ENCODE results near the gene CRLF2. TPM values are rescaled to one million over a fixed set of nuclear protein-coding genes. Genes with fewer than 3 reads are reported as not detected.

The CRLF2 gene
- total and polyA plus RNA-seq, 2 donors (not counting 3 experiments of a cell fraction or from before 2014, with no cell fraction given): not detected

DNA sequence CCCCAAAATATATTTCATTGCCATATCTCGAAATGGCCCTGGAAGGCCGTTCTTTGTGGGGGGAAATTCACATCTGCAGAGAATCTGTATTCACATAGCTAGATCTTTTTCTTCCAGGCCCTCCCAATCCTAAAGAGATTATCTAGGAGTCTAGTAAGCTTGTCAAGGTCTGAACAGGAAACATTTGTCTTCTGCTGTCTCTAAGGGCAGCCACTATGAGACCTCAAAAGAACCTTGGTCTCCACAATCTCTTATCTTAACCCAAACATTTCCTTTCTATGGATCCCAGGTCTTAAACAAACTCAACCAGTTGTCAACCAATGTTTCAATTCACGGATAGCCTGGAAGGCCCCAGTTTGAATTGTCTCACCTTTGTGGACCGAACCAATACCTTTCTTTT lies 45.0 kb downstream of the CRLF2 start:
- intact Hi-C loops (cut with micrococcal nuclease) (no loop called here), dilution Hi-C loops (cut with MboI; ENCODE audit: extremely low pct_ligation_motif_present, low sequenced_read_pairs) (no loop called here)
- Histone ChIP-seq H3K36me3 (ENCODE audit: control insufficient read depth in 2 of 2, extremely low read depth in 1 of 2, insufficient read depth in 2 of 2, low read length in 2 of 2) (no peaks in the 10 kb centered on the region), H3K4me2 (ENCODE audit: insufficient read depth, low read length) (no peak overlapping the region), H4K20me1 (replicated peaks; ENCODE audit: control insufficient read depth, extremely low read depth, insufficient read depth, low read length) (no peaks in the 10 kb centered on the region), H2AFZ (ENCODE audit: low read depth, low read length) (no peak overlapping the region), H3K4me3 (replicated peaks in 1 of 3; ENCODE audit: insufficient read depth in 1 of 3, low read depth in 1 of 3, low read length in 3 of 3) (no peak overlapping the region), H3K79me2 (ENCODE audit: control insufficient read depth, insufficient read depth, low read length) (no peaks in the 10 kb centered on the region), H3K27me3 (ENCODE audit: control insufficient read depth in 2 of 2, insufficient read depth in 2 of 2, low read length in 2 of 2) (no peaks in the 10 kb centered on the region), H3K9ac (replicated peaks; ENCODE audit: extremely low read depth, insufficient read depth, low read length) (no peak overlapping the region), H3K9me1 (replicated peaks; ENCODE audit: control insufficient read depth, extremely low read depth, insufficient read depth, low read length) (no peaks in the 10 kb centered on the region), H3K4me1 (ENCODE audit: control insufficient read depth, extremely low read depth, insufficient read depth, low read length) (no peaks in the 10 kb centered on the region), H3K9me3 (replicated peaks; ENCODE audit: control insufficient read depth, insufficient read depth, low read length) (no peaks in the 10 kb centered on the region), H3K27ac (ENCODE audit: insufficient read depth, low read depth, low read length) (no peak overlapping the region)
- DNase-seq (ENCODE audit: low read depth, low spot score) (no peak), FAIRE-seq (no peak)
- TF ChIP-seq JUN (IDR thresholded peaks at IDR 0.05; ENCODE audit: borderline replicate concordance, insufficient read depth, insufficient read length, low read depth) (no peak), MYC (IDR thresholded peaks at IDR 0.05; ENCODE audit: low read depth, low read length) (no peak), FOS (IDR thresholded peaks at IDR 0.05; ENCODE audit: borderline replicate concordance, insufficient read depth, low read length) (no peak), POLR2A (IDR thresholded peaks at IDR 0.05; ENCODE audit: low read depth, low read length) (no peak), GATA2 (IDR thresholded peaks at IDR 0.05; ENCODE audit: insufficient read depth, insufficient read length, low read depth, low read length) (no peak), POLR2AphosphoS5 (IDR thresholded peaks at IDR 0.05; ENCODE audit: insufficient read depth, low read depth, low read length) (no peak), EZH2 (IDR thresholded peaks at IDR 0.05; ENCODE audit: borderline replicate concordance, low read depth, low read length, severe bottlenecking) (no peak)
- TF ChIP-seq, protein P1, sequence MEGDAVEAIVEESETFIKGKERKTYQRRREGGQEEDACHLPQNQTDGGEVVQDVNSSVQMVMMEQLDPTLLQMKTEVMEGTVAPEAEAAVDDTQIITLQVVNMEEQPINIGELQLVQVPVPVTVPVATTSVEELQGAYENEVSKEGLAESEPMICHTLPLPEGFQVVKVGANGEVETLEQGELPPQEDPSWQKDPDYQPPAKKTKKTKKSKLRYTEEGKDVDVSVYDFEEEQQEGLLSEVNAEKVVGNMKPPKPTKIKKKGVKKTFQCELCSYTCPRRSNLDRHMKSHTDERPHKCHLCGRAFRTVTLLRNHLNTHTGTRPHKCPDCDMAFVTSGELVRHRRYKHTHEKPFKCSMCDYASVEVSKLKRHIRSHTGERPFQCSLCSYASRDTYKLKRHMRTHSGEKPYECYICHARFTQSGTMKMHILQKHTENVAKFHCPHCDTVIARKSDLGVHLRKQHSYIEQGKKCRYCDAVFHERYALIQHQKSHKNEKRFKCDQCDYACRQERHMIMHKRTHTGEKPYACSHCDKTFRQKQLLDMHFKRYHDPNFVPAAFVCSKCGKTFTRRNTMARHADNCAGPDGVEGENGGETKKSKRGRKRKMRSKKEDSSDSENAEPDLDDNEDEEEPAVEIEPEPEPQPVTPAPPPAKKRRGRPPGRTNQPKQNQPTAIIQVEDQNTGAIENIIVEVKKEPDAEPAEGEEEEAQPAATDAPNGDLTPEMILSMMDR (IDR thresholded peaks at IDR 0.05; ENCODE audit: extremely low read depth in 1 of 2, insufficient read depth in 1 of 2, low read depth in 1 of 2, low read length in 2 of 2): no peak
- TF ChIP-seq, protein P2, sequence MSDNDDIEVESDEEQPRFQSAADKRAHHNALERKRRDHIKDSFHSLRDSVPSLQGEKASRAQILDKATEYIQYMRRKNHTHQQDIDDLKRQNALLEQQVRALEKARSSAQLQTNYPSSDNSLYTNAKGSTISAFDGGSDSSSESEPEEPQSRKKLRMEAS (IDR thresholded peaks at IDR 0.05; ENCODE audit: insufficient read depth, insufficient read length): no peak
- ChIA-PET POLR2A (no interaction called here), CTCF (no interaction called here)
- BruUV-seq (replicated peaks): no TSS peak
